Activated CD8-positive, alpha-beta memory T cell treated with anti-CD3 and anti-CD28 coated beads, Interleukin-2, amount 50 U/mL, for 24 hours (primary cell): ENCODE measurements around the gene TGIF2.
"Not testable (repeated sequence)": the region's sequence is repeated elsewhere in the genome, so short reads cannot be mapped to it uniquely, and the experiment has no call there.

Source experiments
- DNase-seq: peaks from one replicate; pipeline ENCODE4 v3.0.0-alpha.2; 2020; ENCODE audit errors: extremely low read depth

The TGIF2 gene

GRCh38 chr20:36579996-36580545, 6.7 kb downstream of the TGIF2 start:
- no peak for DNase-seq

- no peak for DNase-seq
Observed at GRCh38 chr20:36582322-36582721, 8.9 kb downstream of the TGIF2 start.

GRCh38 chr20:36582821-36583220, 9.4 kb downstream of the TGIF2 start:
- DNase-seq: no peak

DNA sequence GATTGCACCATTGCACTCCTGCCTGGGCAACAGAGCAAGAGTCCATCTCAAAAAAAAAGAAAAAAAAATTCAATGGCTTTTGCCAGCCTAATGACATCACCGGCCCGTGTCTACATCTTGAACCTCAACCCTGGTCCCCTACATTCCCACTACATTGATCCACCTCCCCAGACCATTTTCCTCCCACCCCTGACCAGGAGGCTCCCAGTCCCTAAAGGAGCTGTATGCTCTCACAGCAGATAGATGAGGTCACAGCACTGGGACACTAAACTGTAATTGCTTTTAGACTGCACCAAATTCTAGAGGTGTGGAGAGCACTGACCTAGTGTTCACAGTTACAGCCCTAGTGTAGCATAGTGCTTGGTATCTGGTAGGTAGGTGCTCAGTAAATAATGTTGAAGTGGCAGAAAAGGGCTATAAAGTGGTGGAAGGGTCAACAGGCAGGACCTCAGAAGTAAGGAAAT, 10.7 kb downstream of the TGIF2 start:
- DNase-seq: no peak

DNA sequence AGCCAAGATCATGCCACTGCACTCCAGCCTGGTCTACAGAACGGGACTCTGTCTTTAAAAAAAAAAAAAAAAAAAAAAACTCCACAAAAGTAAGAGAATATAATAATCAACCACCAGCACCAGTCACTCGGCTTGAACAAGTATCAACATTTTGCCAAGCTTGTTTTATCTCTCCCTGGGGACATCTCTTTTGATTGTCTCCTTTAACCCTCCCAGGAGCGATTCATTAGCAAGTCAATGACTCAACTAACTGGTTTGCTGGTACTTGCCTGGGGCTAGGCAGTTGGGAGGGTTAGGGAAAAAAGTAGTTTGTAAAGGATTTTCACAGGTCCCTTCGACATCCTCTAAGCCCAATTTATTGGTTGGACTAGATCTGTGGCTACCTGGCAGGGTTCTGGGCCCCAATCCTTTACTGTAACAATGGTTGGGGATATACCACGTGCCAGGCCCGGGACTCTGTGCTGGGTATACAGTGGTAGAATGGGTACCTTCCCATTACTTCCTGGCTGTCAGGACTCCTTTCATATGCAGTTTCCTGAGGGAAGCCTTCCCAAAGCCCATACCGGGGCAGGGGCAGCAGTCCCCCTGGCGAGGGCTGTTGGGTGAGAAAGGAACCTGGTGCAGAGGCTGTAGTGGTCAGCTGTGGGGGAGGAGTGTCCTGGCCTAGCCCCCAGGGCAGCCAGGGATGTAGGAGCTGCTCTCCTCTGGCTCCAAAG, 12.2 kb downstream of the TGIF2 start:
- DNase-seq: no peak

GRCh38 chr20:36587388-36588070, 14.1 kb downstream of the TGIF2 start:
- no peak for DNase-seq

DNA sequence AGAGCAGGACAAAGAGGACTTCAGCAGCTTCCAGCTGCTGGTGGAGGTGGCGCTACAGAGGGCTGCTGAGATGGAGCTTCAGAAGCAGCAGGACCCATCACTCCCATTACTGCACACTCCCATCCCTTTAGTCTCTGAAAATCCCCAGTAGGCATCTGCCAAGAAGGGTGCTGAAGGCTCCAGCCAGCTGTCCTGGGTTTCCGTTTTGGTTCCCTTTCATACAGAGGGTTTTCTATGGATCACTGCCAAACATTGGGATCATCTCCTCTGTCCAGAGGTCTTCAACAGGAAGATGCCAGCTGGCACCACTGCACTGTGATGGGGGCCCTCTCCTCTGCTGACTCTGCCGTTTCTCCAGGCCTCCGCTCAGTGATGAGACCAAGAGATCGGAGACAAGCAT, 17.9 kb downstream of the TGIF2 start:
- DNase-seq: no peak

GRCh38 chr20:36591854-36592641, 18.7 kb downstream of the TGIF2 start:
- no peak for DNase-seq

DNA sequence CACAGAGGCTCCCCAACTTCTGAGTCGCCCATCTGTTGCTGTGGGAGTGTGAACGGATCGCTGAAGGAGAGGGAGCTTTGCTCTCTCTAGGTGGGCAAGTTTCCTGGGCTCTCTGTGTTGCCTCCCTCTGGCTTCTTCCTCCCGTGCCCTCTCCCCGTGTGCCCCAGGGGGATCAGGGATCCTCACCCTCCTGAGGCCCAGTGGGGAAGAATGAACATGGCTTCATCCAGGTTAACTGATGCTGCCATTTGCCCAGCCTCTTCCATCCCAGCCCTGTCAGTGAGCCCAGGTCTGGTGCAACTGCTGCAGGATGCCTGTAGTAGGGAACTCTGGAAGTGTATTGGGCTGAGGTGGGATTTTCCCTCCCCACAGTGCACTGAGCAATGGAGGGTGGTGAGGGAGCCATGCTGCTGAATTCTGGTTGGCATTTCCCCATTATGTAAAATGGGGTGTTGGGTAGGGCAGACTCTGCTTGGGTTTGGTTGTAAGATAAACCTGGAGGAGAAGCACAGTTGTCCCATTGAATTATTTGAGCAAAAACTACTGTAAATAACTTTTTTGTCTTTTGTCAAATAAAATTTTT, 20.0 kb downstream of the TGIF2 start:
- no peak for DNase-seq

GRCh38 chr20:36599912-36600345, 26.5 kb downstream of the TGIF2 start:
- no peak for DNase-seq

- DNase-seq: no peak
Observed at GRCh38 chr20:36601540-36601939, 28.1 kb downstream of the TGIF2 start.

DNA sequence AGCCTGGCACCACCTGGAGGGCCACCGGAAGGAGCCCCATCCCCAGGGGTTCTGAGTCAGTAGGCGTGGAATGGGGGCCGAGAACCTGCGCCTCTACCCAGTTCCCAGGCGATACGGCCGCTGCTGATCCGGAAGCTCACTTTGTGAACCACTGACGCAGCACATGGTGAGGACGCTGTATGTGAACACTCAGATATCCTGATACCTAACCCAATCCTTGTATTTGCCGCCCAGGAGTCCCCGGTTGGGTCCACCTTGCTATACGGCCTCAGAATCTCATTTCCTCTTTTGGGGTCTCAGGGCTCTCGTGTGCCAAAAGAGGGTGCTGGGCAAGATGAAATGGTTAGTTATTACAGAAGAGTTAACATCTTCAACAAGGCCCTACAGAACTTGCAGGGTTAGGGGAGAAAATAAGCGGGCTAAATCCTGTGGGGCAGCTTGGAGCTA, 31.6 kb downstream of the TGIF2 start:
- DNase-seq: no peak

DNA sequence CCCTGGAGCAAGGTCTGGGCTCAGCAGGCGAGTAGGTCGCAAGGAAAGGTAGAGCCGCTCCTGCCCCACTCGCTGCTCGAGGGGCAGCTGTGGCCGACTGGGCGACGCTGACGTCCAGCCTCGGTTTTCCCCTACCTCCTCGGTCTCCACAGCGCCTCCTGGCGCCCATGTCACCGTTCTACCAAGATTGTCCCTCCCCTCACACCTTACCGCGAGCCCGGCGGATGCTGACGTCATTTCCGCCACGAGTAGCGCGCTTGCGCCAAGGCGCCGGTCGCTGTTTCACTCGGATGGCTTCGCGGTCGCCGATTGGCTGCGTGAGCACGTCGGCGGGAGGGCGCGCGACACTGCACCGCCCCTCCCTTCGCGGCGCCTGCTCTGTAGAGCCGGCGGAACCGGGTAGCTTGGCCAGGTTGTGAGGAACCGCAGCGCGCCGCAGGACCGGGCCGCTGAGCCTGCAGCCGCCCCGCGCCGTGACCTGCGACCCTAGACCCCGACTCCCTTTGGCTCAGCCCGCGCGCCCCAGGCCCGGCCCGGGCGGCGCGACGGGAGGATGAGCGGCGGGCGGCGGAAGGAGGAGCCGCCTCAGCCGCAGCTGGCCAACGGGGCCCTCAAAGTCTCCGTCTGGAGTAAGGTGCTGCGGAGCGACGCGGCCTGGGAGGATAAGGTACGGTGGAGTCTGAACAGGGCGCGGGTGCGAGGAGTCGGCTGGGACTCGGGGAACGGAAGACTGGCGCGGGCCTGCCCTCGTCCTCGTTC, 32.2 kb downstream of the TGIF2 start, which contains the start of gene RAB5IF:
Gene RAB5IF, plus strand, starts transcription at position 381 of the 759 bp plus-strand sequence. Its CDS starts 173 bp downstream, at position 554.
- DNase-seq: peak; percentile 99

- DNase-seq: no peak
Observed at GRCh38 chr20:36606158-36607066, 33.0 kb downstream of the TGIF2 start.

GRCh38 chr20:36607586-36608387, 34.4 kb downstream of the TGIF2 start:
- no peak for DNase-seq

DNA sequence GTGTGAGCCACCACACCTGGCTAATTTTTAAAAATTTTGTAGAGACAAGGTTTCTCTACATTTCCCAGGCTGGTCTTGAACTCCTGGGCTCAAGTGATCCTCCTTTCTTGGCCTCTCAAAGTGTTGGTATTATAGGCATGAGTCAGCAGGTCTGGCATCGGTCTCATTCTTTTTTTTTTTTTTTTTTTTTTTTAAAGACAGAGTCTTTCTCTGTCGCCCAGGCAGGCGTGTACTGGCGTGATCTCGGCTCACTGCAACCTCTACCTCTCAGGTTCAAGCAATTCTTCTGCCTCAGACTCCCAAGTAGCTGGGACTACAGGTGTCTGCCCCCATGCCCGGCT, 35.0 kb downstream of the TGIF2 start:
- not testable (repeated sequence) for DNase-seq

- no peak for DNase-seq
Observed at GRCh38 chr20:36611625-36612024, 38.2 kb downstream of the TGIF2 start.

DNA sequence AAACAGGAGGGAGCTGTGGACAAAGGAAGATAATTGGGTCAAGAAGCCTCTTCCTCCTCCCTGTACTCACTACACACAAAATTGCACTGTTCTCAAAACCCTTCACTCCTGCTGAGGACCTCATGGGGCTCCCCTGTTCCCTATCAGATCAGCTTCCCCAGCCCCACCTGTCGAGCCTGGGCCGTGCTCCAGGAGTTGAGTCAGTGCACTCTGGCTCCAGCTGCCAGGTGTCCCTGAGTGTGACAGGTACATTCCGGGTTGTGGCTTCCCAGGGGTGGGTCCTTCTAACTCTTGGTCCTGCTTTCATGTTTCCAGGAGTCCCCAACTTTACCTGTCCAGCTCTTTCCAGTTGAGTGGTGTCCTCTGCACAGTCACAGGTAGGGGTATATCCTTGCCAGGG, 40.6 kb downstream of the TGIF2 start:
- DNase-seq: no peak
